Stimulated activated CD8-positive, alpha-beta memory T cell treated with anti-CD3 and anti-CD28 coated beads, Interleukin-15, amount 100 ng/mL, for 1 hour (primary cell): Measurements from ENCODE around the gene CELF4.

Source experiments
- DNase-seq: peaks from one replicate; pipeline ENCODE4 v3.0.0-alpha.2; 2020; ENCODE audit warnings: low read depth

CELF4 gene

GRCh38 chr18:37343542-37343851, 222.1 kb downstream of the CELF4 start:
- no peak for DNase-seq

- DNase-seq: no peak
Observed at GRCh38 chr18:37341473-37342086, 224.0 kb downstream of the CELF4 start.

- no peak for DNase-seq
Observed at GRCh38 chr18:37341016-37341415, 224.6 kb downstream of the CELF4 start.

- no peak for DNase-seq
Observed at GRCh38 chr18:37339701-37340215, 225.8 kb downstream of the CELF4 start.

GRCh38 chr18:37336568-37337285, 228.9 kb downstream of the CELF4 start:
- DNase-seq: no peak

- DNase-seq: no peak
Observed at GRCh38 chr18:37335409-37335736, 230.2 kb downstream of the CELF4 start.

GRCh38 chr18:37334631-37335408, 230.8 kb downstream of the CELF4 start:
- no peak for DNase-seq

GRCh38 chr18:37332628-37333420, 232.8 kb downstream of the CELF4 start:
- DNase-seq: no peak

- no peak for DNase-seq
Observed at GRCh38 chr18:37332219-37332618, 233.4 kb downstream of the CELF4 start.

GRCh38 chr18:37330173-37330572, 235.4 kb downstream of the CELF4 start:
- DNase-seq: no peak

- DNase-seq: no peak
Observed at GRCh38 chr18:37328946-37329719, 236.5 kb downstream of the CELF4 start.

GRCh38 chr18:37327063-37327577, 238.5 kb downstream of the CELF4 start:
- no peak for DNase-seq

- no peak for DNase-seq
Observed at GRCh38 chr18:37322492-37323035, 243.0 kb downstream of the CELF4 start.

- no peak for DNase-seq
Observed at GRCh38 chr18:37321582-37322491, 243.8 kb downstream of the CELF4 start.

- no peak for DNase-seq
Observed at GRCh38 chr18:37320317-37320716, 245.3 kb downstream of the CELF4 start.

GRCh38 chr18:37318360-37319355, 246.9 kb downstream of the CELF4 start:
- no peak for DNase-seq

- DNase-seq: no peak
Observed at GRCh38 chr18:37317486-37317885, 248.1 kb downstream of the CELF4 start.

GRCh38 chr18:37316468-37316867, 249.1 kb downstream of the CELF4 start:
- DNase-seq: no peak

GRCh38 chr18:37315935-37316334, 249.7 kb downstream of the CELF4 start:
- DNase-seq: no peak
